GM12878 (cell line): ENCODE data around the gene USP4. TPM values are rescaled to one million over a fixed set of nuclear protein-coding genes. Genes with fewer than 3 reads are reported as not detected.
"Not testable (repeated sequence)": the region's sequence is repeated elsewhere in the genome, so short reads cannot be mapped to it uniquely, and the experiment has no call there.

Source experiments
- ATAC-seq: fragments of 200-7000 bp; cut with Tn5 transposase; 3 replicates; pipeline ENCODE4 v1.9.1; 2020; ENCODE audit warnings: mild to moderate bottlenecking, moderate library complexity
- BruUV-seq: library from RNA; stranded (reverse); fragments of 400-500 nt; replicated peaks from 2 replicates; lab custom pipeline; 2021; lab: Mats Ljungman, UMichigan
- CTCF ChIA-PET: fragments of 300-600 bp; sonication (Branson Sonifier 250); formaldehyde crosslinking; extraction: SDS; loops from one replicate; lab custom pipeline; 2021; ENCODE audit warnings: inconsistent platforms; lab: Yijun Ruan, JAX
- POLR2A ChIA-PET: fragments of 350-600 bp; formaldehyde crosslinking; extraction: SDS; loops from one replicate; lab custom pipeline; 2021; ENCODE audit warnings: inconsistent platforms; lab: Charles Lee
- RAD21 ChIA-PET: fragments of 300-600 bp; sonication (Branson Sonifier 250); formaldehyde crosslinking; loops from one replicate; lab custom pipeline; 2023; ENCODE audit warnings: antibody characterized with exemption; ENCODE audit not compliant: unreplicated experiment; lab: Charles Lee
- SMC1A ChIA-PET: fragments of 300-600 bp; sonication (Branson Sonifier 250); formaldehyde crosslinking; loops from one replicate; lab custom pipeline; 2023; ENCODE audit not compliant: unreplicated experiment, uncharacterized antibody; lab: Charles Lee
- DNase-seq: peaks from one replicate; pipeline ENCODE4 v3.0.0-alpha.2; 2011; ENCODE audit warnings: low read depth, low spot score
- FAIRE-seq: peaks from 3 replicates; lab custom pipeline; 2011; peaks lifted over from hg19 to GRCh38; lab: Jason Lieb, UNC
- H2AFZ ChIP-seq: 2 replicates; pipeline ENCODE4 v1.6.0; 2011; ENCODE audit warnings: low read depth, low read length, control low read depth; ENCODE audit not compliant: control insufficient read depth
- H3K27ac ChIP-seq: 2 replicates; pipeline ENCODE4 v1.5.1; 2011; ENCODE audit warnings: control low read depth; ENCODE audit not compliant: control insufficient read depth, insufficient read depth
- H3K27me3 ChIP-seq, 2 experiments: replicated peaks in 1 of 2; 2 replicates each; pipeline versions ENCODE4 v1.6.0 to v1.6.1; 2011; ENCODE audit warnings: low read length in 1 of 2; ENCODE audit not compliant: control insufficient read depth in 2 of 2, insufficient read depth in 2 of 2
- H3K36me3 ChIP-seq, 2 experiments: 2 replicates each; pipeline ENCODE4 v1.5.1; 2011; ENCODE audit warnings: low read length in 1 of 2; ENCODE audit not compliant: control insufficient read depth in 2 of 2, insufficient read depth in 2 of 2
- H3K4me1 ChIP-seq: 2 replicates; pipeline ENCODE4 v1.6.1; 2011; ENCODE audit warnings: mild to moderate bottlenecking, low read length, moderate library complexity, mixed read lengths; ENCODE audit not compliant: control insufficient read depth, insufficient read depth
- H3K4me2 ChIP-seq: 2 replicates; pipeline ENCODE4 v1.6.0; 2011; ENCODE audit warnings: control low read depth; ENCODE audit not compliant: control insufficient read depth, insufficient read depth
- H3K4me3 ChIP-seq: fragments of 200-600 bp; sonication (generic); 2 replicates; pipeline ENCODE4 v1.5.1; 2016
- H3K79me2 ChIP-seq: 2 replicates; pipeline ENCODE4 v1.6.0; 2011; ENCODE audit warnings: low read length; ENCODE audit not compliant: control insufficient read depth, insufficient read depth
- H3K9ac ChIP-seq: 2 replicates; pipeline ENCODE4 v1.8.0; 2011; ENCODE audit warnings: low read length, control low read depth, mixed read lengths; ENCODE audit not compliant: control insufficient read depth, insufficient read depth
- H3K9me3 ChIP-seq: replicated peaks from 3 replicates; pipeline ENCODE4 v1.5.1; 2011; ENCODE audit warnings: mild to moderate bottlenecking, low read length; ENCODE audit not compliant: control insufficient read depth, insufficient read depth
- H4K20me1 ChIP-seq: 2 replicates; pipeline ENCODE4 v1.6.0; 2011; ENCODE audit not compliant: control insufficient read depth, insufficient read depth
- NR2F1 ChIP-seq: fragments of 450-650 bp; conservative IDR thresholded peaks from 2 replicates; pipeline ENCODE4 v1.6.1; 2017; ENCODE audit warnings: mild to moderate bottlenecking
- RAD21 ChIP-seq: IDR thresholded peaks from 2 replicates; pipeline ENCODE4 v1.6.1; 2011; ENCODE audit warnings: mild to moderate bottlenecking, low read depth, low read length, moderate library complexity; ENCODE audit not compliant: insufficient read depth
- RCOR1 ChIP-seq: conservative IDR thresholded peaks from 2 replicates; pipeline ENCODE4 v1.6.1; 2012; ENCODE audit warnings: low read depth, low read length, improper control_type of control experiment
- WGBS: methylation state at CpG from one replicate; pipeline ENCODE4 v1.1.6; 2016; ENCODE audit warnings: low lambda C conversion rate; ENCODE audit not compliant: insufficient replicate concordance, insufficient coverage; ENCODE audit errors: missing lambda C conversion rate; 5-methylcytosine and 5-hydroxymethylcytosine counted together
- in situ Hi-C: fragments of 300-500 bp; cut with MboI; formaldehyde crosslinking; loops from 9 replicates; pipeline ENCODE4 v1.14.3; 2018; ENCODE audit warnings: mixed read lengths
- intact Hi-C: fragments of 100-400 bp; cut with micrococcal nuclease; formaldehyde crosslinking; loops from one replicate; pipeline ENCODE4 v1.14.2; 2022; ENCODE audit not compliant: unreplicated experiment
- polyA plus RNA-seq, 11 experiments: library from polyadenylated mRNA; depleted of rRNA in 4 of 11; unstranded in 6 of 11; stranded (reverse) in 5 of 11; fragments of >200 nt; fragmentation: Nextera tagmentation in 4 of 11; fragmentation: Illumina TruSeq in 1 of 11; extraction: Ambion mirVana in 4 of 11; extraction: Trizol in 1 of 11; gene quantifications; 1 replicate in 1 of 11; 2 replicates in 10 of 11; pipeline versions ENCODE4 v1.2.1 to v1.2.3, GENCODE V29; 2011 to 2016; ENCODE audit warnings: inconsistent platforms in 2 of 11, missing spikeins in 2 of 11, low read depth in 1 of 11
- total RNA-seq, 4 experiments: library from RNA; depleted of rRNA in 3 of 4; stranded (reverse); fragments of >200 nt in 3 of 4; fragmentation: Illumina TruSeq in 1 of 4; extraction: Trizol in 1 of 4; gene quantifications; 2 replicates each; pipeline versions ENCODE4 v1.2.1 to v1.2.3, GENCODE V29; 2013 to 2021
- TF ChIP-seq, protein P1 (sequence below), 3 experiments: IDR thresholded peaks in 2 of 3; conservative IDR thresholded peaks in 1 of 3; 2 replicates each; pipeline ENCODE4 v1.5.1; 2011; ENCODE audit warnings: low read depth in 3 of 3, low read length in 3 of 3, mild to moderate bottlenecking in 3 of 3, control low read depth in 2 of 3, moderate library complexity in 2 of 3, inconsistent platforms in 1 of 3, mixed read lengths in 1 of 3; ENCODE audit not compliant: control insufficient read depth in 2 of 3, insufficient read depth in 1 of 3; ENCODE audit errors: extremely low read depth in 1 of 3

The USP4 gene
- total and polyA plus RNA-seq, 10 of the 15 experiments (the other 5 are each of a cell fraction or from before 2014, with no cell fraction given), result 26.5 to 77.1 (median 66.0) TPM

DNA sequence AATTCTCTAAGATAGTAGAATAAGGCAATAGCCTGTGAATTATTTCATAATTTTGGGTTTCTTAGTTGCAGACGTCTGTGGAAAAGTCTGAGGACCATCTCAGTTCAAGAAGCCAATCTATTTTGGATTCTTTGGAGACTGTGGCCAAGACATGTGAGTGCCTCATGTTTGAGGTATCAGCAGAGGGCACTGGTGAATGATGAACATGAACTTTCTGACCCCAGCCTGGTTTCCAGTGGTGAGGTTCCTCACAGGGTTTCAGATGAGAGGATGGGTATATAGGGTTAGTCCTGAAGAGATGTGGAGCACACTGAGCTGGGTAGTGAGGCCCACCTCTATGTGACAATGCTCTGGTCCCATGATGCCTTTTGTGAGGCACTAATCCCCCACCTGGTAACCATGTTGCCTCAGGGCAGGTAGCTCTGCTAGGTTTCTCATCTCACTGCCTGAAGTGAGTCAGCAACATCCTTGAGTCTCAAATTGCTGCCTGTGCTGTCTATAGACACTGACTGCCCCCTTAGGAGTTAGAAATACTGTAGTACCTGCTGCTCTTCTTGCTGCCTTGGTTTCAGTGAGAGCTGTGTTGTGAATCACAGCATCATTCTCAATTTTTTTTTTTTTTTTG, 95.2 kb downstream of the USP4 start:
- H4K20me1 ChIP-seq, result no peaks in the 10 kb centered on the region
- H2AFZ ChIP-seq, result peak overlapping the region; percentile 44
- DNase-seq (no peak), FAIRE-seq (no peak), ATAC-seq (peak; percentile 54)
- WGBS, result 0% methylated on average over 1 of the region's 1 CpG
- ChIA-PET POLR2A (interaction anchor here (0.6 kb wide), 1 partner anchor 271 kb away, joined by 6 read pairs; no protein-coding TSS in a partner anchor), SMC1A (interaction anchor here (0.6 kb wide), 1 partner anchor 11 kb away, joined by 3 read pairs; no protein-coding TSS in a partner anchor), CTCF (no interaction called here), RAD21 (no interaction called here)
- no peak overlapping the region for H3K4me2 ChIP-seq
- BruUV-seq, result no TSS peak
- no peak for TF ChIP-seq RCOR1
- TF ChIP-seq NR2F1, result 0 out of 2 replicates have a peak, but pooled peaks have one; percentile 15
- peak; percentile 15; the same call in 1 of the 2 replicates for TF ChIP-seq RAD21
- TF ChIP-seq, protein P1, sequence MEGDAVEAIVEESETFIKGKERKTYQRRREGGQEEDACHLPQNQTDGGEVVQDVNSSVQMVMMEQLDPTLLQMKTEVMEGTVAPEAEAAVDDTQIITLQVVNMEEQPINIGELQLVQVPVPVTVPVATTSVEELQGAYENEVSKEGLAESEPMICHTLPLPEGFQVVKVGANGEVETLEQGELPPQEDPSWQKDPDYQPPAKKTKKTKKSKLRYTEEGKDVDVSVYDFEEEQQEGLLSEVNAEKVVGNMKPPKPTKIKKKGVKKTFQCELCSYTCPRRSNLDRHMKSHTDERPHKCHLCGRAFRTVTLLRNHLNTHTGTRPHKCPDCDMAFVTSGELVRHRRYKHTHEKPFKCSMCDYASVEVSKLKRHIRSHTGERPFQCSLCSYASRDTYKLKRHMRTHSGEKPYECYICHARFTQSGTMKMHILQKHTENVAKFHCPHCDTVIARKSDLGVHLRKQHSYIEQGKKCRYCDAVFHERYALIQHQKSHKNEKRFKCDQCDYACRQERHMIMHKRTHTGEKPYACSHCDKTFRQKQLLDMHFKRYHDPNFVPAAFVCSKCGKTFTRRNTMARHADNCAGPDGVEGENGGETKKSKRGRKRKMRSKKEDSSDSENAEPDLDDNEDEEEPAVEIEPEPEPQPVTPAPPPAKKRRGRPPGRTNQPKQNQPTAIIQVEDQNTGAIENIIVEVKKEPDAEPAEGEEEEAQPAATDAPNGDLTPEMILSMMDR (IDR thresholded peaks at IDR 0.05 in 2 of 3, conservative IDR thresholded peaks at IDR 0.05 in 1 of 3; ENCODE audit: control insufficient read depth in 2 of 3, extremely low read depth in 1 of 3, insufficient read depth in 1 of 3, low read depth in 3 of 3, low read length in 3 of 3), result peak in 1 of 3 experiments; percentile 21; a peak in 1 of 6 replicates
- H3K27me3 ChIP-seq, result no peaks in the 10 kb centered on the region
- H3K4me1 ChIP-seq, result no peaks in the 10 kb centered on the region; the same call in 1 of the 2 replicates
- H3K9me3 ChIP-seq, result no peaks in the 10 kb centered on the region
- no peak overlapping the region for H3K27ac ChIP-seq
- intact Hi-C loops (no loop called here), in situ Hi-C loops (no loop called here)
- H3K79me2 ChIP-seq, result no peaks in the 10 kb centered on the region
- H3K4me3 ChIP-seq, result no peak overlapping the region
- H3K9ac ChIP-seq, result no peak overlapping the region
- no peaks in the 10 kb centered on the region for H3K36me3 ChIP-seq

DNA sequence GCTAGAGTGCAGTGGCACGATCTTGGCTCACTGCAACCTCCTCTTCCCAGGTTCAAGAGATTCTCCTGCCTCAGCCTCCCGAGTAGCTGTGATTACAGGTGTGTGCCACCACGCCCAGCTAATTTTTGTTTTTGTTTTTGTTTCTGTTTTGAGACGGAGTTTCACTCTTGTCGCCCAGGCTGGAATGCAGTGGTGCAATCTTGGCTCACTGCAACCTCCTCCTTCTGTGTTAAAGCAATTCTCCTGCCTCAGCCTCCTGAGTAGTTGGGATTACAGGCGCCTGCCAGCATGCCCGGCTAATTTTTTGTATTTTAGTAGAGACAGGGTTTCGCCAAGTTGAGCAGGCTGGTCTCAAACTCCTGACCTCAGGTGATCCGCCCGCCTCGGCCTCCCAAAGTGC, 99.8 kb downstream of the USP4 start:
- FAIRE-seq, intact Hi-C loops, H3K79me2 ChIP-seq, SMC1A ChIA-PET, ATAC-seq, H3K36me3 ChIP-seq, H2AFZ ChIP-seq, RAD21 ChIA-PET, CTCF ChIA-PET, H3K4me1 ChIP-seq, H4K20me1 ChIP-seq, POLR2A ChIA-PET, H3K4me2 ChIP-seq, H3K4me3 ChIP-seq, H3K9ac ChIP-seq, H3K27me3 ChIP-seq, H3K27ac ChIP-seq, H3K9me3 ChIP-seq, in situ Hi-C loops, BruUV-seq, DNase-seq: not testable (repeated sequence)
- WGBS, result 77% methylated on average over 11 of the region's 11 CpGs
